OCI-LY1 (cell line): ENCODE data around the gene CTCF.

Source experiments
- EZH2 ChIP-seq: fragments of 200-600 bp; sonication (generic), shearing (Covaris generic); IDR thresholded peaks from 2 replicates; pipeline ENCODE4 v1.8.0; 2017; ENCODE audit warnings: borderline replicate concordance, mixed run types, mild to moderate bottlenecking, antibody characterized with exemption, low read length, moderate library complexity, mixed read lengths
- TF ChIP-seq, protein P1 (sequence below): fragments of 200-600 bp; sonication (generic), shearing (Covaris generic); IDR thresholded peaks from 2 replicates; pipeline ENCODE4 v1.5.1; 2017; ENCODE audit warnings: mild to moderate bottlenecking, antibody characterized with exemption, low read length, moderate library complexity, mixed read lengths

GRCh38 chr16:67519242-67519641 lies 43.1 kb upstream of the CTCF start:
- TF ChIP-seq EZH2, result no peak
- TF ChIP-seq, protein P1, sequence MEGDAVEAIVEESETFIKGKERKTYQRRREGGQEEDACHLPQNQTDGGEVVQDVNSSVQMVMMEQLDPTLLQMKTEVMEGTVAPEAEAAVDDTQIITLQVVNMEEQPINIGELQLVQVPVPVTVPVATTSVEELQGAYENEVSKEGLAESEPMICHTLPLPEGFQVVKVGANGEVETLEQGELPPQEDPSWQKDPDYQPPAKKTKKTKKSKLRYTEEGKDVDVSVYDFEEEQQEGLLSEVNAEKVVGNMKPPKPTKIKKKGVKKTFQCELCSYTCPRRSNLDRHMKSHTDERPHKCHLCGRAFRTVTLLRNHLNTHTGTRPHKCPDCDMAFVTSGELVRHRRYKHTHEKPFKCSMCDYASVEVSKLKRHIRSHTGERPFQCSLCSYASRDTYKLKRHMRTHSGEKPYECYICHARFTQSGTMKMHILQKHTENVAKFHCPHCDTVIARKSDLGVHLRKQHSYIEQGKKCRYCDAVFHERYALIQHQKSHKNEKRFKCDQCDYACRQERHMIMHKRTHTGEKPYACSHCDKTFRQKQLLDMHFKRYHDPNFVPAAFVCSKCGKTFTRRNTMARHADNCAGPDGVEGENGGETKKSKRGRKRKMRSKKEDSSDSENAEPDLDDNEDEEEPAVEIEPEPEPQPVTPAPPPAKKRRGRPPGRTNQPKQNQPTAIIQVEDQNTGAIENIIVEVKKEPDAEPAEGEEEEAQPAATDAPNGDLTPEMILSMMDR, result no peak
